Measurements from ENCODE around the gene IL1RL1.

The IL1RL1 gene

GRCh38 chr2:102310964-102311640 is at the start of gene IL1RL1:
Gene IL1RL1 (plus strand): TSS chr2:102311563. CDS start chr2:102338265, 26,702 bp downstream.
- no peak for DNase-seq (ENCODE audit: low read depth, low spot score)

- DNase-seq (ENCODE audit: low read depth, low spot score), result no peak
Measured at GRCh38 chr2:102262216-102263129, 48.9 kb upstream of the IL1RL1 start.

GRCh38 chr2:102264952-102265351 is 46.4 kb upstream of the IL1RL1 start:
- no peak for DNase-seq (ENCODE audit: low read depth, low spot score)

- DNase-seq (ENCODE audit: low read depth, low spot score), result no peak
Measured at GRCh38 chr2:102266204-102266603, 45.2 kb upstream of the IL1RL1 start.

GRCh38 chr2:102267774-102268173 is 43.6 kb upstream of the IL1RL1 start:
- DNase-seq (ENCODE audit: low read depth, low spot score), result no peak

- no peak for DNase-seq (ENCODE audit: low read depth, low spot score)
Measured at GRCh38 chr2:102268510-102269199, 42.7 kb upstream of the IL1RL1 start.

- DNase-seq (ENCODE audit: low read depth, low spot score), result no peak
Measured at GRCh38 chr2:102269200-102269524, 42.2 kb upstream of the IL1RL1 start.

- DNase-seq (ENCODE audit: low read depth, low spot score), result no peak
Measured at GRCh38 chr2:102271844-102272243, 39.5 kb upstream of the IL1RL1 start.

- no peak for DNase-seq (ENCODE audit: low read depth, low spot score)
Measured at GRCh38 chr2:102273619-102274211, 37.6 kb upstream of the IL1RL1 start.

- DNase-seq (ENCODE audit: low read depth, low spot score), result no peak
Measured at GRCh38 chr2:102276549-102277201, 34.7 kb upstream of the IL1RL1 start.

- no peak for DNase-seq (ENCODE audit: low read depth, low spot score)
Measured at GRCh38 chr2:102277202-102277700, 34.1 kb upstream of the IL1RL1 start.

GRCh38 chr2:102278720-102279390 is 32.5 kb upstream of the IL1RL1 start:
- DNase-seq (ENCODE audit: low read depth, low spot score), result no peak

- DNase-seq (ENCODE audit: low read depth, low spot score), result no peak
Measured at GRCh38 chr2:102279391-102279735, 32.0 kb upstream of the IL1RL1 start.

- no peak for DNase-seq (ENCODE audit: low read depth, low spot score)
Measured at GRCh38 chr2:102282678-102283091, 28.7 kb upstream of the IL1RL1 start.

- no peak for DNase-seq (ENCODE audit: low read depth, low spot score)
Measured at GRCh38 chr2:102283996-102284395, 27.4 kb upstream of the IL1RL1 start.

- no peak for DNase-seq (ENCODE audit: low read depth, low spot score)
Measured at GRCh38 chr2:102284611-102285010, 26.8 kb upstream of the IL1RL1 start.

- no peak for DNase-seq (ENCODE audit: low read depth, low spot score)
Measured at GRCh38 chr2:102285368-102285767, 26.0 kb upstream of the IL1RL1 start.

GRCh38 chr2:102286041-102286440 is 25.3 kb upstream of the IL1RL1 start:
- no peak for DNase-seq (ENCODE audit: low read depth, low spot score)

- no peak for DNase-seq (ENCODE audit: low read depth, low spot score)
Measured at GRCh38 chr2:102289129-102289528, 22.2 kb upstream of the IL1RL1 start.

- no peak for DNase-seq (ENCODE audit: low read depth, low spot score)
Measured at GRCh38 chr2:102290594-102290993, 20.8 kb upstream of the IL1RL1 start.
